Ishikawa (cell line): Measurements from ENCODE around the gene IQSEC3.

ENCODE experiments used
- CEBPB ChIP-seq: IDR thresholded peaks from 2 replicates; pipeline ENCODE4 v1.6.1; 2012
- CREB1 ChIP-seq: IDR thresholded peaks from 2 replicates; pipeline ENCODE4 v1.6.1; 2012; ENCODE audit warnings: low read depth
- EGR1 ChIP-seq: IDR thresholded peaks from 2 replicates; pipeline ENCODE4 v1.6.1; 2012
- EP300 ChIP-seq: IDR thresholded peaks from 2 replicates; pipeline ENCODE4 v1.6.1; 2012; ENCODE audit warnings: borderline replicate concordance
- FOXM1 ChIP-seq: IDR thresholded peaks from 2 replicates; pipeline ENCODE4 v1.6.1; 2012; ENCODE audit warnings: low read depth, borderline replicate concordance
- NFIC ChIP-seq: IDR thresholded peaks from 2 replicates; pipeline ENCODE4 v1.6.1; 2012
- RAD21 ChIP-seq: IDR thresholded peaks from 2 replicates; pipeline ENCODE4 v1.6.1; 2012; ENCODE audit warnings: low read depth
- TAF1 ChIP-seq: IDR thresholded peaks from 2 replicates; pipeline ENCODE4 v1.6.1; 2012; ENCODE audit warnings: low read depth, mild to moderate bottlenecking
- TCF12 ChIP-seq: IDR thresholded peaks from 2 replicates; pipeline ENCODE4 v1.6.1; 2012; ENCODE audit warnings: low read depth
- TEAD4 ChIP-seq: IDR thresholded peaks from 2 replicates; pipeline ENCODE4 v1.6.1; 2012
- YY1 ChIP-seq: IDR thresholded peaks from 2 replicates; pipeline ENCODE4 v1.6.1; 2012; ENCODE audit warnings: low read depth
- ZBTB7A ChIP-seq: IDR thresholded peaks from 2 replicates; pipeline ENCODE4 v1.6.1; 2012; ENCODE audit warnings: low read depth
- TF ChIP-seq, protein P1 (sequence below): IDR thresholded peaks from 2 replicates; pipeline ENCODE4 v1.6.1; 2012
- TF ChIP-seq, protein P2 (sequence below): IDR thresholded peaks from 2 replicates; pipeline ENCODE4 v1.6.1; 2012; ENCODE audit warnings: low read depth, mild to moderate bottlenecking
- TF ChIP-seq, protein P3 (sequence below): IDR thresholded peaks from 2 replicates; pipeline ENCODE4 v1.6.1; 2012

The IQSEC3 gene

DNA sequence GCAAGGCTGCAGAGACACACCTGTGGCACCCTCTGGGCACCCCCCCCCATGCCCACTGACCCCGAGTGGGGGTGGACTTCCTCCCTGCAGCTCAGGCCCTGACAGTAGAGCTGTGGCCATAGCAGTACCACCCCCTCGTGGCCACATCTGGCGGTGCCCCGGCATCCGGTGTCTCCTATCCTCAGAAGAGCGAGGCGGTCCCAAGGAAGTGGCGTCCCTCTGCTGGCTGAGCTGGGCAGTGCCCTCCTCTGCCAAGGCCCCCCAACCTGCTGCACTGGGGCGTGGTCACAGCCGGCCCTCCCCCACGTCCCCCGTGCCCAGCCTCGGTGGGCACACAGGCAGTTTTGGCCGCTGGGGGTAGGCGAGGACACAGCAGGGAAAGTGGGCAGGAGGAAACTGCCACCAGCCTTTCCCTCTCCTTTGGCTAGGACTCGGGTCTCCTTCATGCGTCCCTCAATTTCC lies 153.4 kb downstream of the IQSEC3 start:
- TF ChIP-seq TEAD4, result peak; percentile 62; the same call in 1 of the 2 replicates
- TF ChIP-seq ZBTB7A, result peak; percentile 68; the same call in 1 of the 2 replicates
- no peak for TF ChIP-seq CEBPB
- peak; percentile 72 for TF ChIP-seq TCF12
- TF ChIP-seq CREB1, result no peak
- no peak; the same call in none of the 2 replicates for TF ChIP-seq YY1
- TF ChIP-seq, protein P1, sequence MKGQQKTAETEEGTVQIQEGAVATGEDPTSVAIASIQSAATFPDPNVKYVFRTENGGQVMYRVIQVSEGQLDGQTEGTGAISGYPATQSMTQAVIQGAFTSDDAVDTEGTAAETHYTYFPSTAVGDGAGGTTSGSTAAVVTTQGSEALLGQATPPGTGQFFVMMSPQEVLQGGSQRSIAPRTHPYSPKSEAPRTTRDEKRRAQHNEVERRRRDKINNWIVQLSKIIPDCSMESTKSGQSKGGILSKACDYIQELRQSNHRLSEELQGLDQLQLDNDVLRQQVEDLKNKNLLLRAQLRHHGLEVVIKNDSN, result no peak
- 0 out of 2 replicates have a peak, but pooled peaks have one; percentile 4 for TF ChIP-seq NFIC
- no peak for TF ChIP-seq FOXM1
- TF ChIP-seq TAF1, result peak; percentile 37; the same call in 1 of the 2 replicates
- TF ChIP-seq, protein P2, sequence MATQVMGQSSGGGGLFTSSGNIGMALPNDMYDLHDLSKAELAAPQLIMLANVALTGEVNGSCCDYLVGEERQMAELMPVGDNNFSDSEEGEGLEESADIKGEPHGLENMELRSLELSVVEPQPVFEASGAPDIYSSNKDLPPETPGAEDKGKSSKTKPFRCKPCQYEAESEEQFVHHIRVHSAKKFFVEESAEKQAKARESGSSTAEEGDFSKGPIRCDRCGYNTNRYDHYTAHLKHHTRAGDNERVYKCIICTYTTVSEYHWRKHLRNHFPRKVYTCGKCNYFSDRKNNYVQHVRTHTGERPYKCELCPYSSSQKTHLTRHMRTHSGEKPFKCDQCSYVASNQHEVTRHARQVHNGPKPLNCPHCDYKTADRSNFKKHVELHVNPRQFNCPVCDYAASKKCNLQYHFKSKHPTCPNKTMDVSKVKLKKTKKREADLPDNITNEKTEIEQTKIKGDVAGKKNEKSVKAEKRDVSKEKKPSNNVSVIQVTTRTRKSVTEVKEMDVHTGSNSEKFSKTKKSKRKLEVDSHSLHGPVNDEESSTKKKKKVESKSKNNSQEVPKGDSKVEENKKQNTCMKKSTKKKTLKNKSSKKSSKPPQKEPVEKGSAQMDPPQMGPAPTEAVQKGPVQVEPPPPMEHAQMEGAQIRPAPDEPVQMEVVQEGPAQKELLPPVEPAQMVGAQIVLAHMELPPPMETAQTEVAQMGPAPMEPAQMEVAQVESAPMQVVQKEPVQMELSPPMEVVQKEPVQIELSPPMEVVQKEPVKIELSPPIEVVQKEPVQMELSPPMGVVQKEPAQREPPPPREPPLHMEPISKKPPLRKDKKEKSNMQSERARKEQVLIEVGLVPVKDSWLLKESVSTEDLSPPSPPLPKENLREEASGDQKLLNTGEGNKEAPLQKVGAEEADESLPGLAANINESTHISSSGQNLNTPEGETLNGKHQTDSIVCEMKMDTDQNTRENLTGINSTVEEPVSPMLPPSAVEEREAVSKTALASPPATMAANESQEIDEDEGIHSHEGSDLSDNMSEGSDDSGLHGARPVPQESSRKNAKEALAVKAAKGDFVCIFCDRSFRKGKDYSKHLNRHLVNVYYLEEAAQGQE, result no peak
- TF ChIP-seq RAD21, result peak; percentile 99
- TF ChIP-seq, protein P3, sequence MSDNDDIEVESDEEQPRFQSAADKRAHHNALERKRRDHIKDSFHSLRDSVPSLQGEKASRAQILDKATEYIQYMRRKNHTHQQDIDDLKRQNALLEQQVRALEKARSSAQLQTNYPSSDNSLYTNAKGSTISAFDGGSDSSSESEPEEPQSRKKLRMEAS, result peak; percentile 61; the same call in 1 of the 2 replicates
- TF ChIP-seq EP300, result peak; percentile 37; the same call in 1 of the 2 replicates
- TF ChIP-seq EGR1, result no peak; the same call in 1 of the 2 replicates

DNA sequence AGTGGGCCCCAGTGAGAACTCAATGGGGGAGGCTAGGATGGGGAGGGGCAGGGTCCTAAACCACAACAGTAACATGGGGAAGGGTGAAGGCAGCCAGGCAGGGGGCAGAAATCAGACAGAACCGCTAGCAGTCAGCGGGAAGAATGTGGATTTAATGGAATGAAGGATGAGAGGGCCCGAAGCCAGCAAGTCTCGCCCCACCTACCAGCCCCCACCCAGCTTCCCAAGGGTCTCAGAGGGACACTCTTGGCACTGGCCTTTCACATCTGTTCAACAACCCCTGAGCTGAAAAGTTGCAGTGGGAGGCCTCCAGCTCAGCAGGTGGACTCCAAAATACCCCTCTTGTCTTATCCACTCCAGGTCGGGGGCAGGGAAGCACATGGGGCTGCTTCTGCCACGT lies 153.9 kb downstream of the IQSEC3 start:
- TF ChIP-seq FOXM1 (no peak), ZBTB7A (no peak), EP300 (no peak), CEBPB (no peak), RAD21 (no peak), NFIC (no peak), TEAD4 (no peak), TAF1 (no peak), EGR1 (no peak), TCF12 (no peak), CREB1 (no peak), YY1 (no peak)
- TF ChIP-seq, protein P1, result no peak
- TF ChIP-seq, protein P3, result no peak
- TF ChIP-seq, protein P2, result no peak

DNA sequence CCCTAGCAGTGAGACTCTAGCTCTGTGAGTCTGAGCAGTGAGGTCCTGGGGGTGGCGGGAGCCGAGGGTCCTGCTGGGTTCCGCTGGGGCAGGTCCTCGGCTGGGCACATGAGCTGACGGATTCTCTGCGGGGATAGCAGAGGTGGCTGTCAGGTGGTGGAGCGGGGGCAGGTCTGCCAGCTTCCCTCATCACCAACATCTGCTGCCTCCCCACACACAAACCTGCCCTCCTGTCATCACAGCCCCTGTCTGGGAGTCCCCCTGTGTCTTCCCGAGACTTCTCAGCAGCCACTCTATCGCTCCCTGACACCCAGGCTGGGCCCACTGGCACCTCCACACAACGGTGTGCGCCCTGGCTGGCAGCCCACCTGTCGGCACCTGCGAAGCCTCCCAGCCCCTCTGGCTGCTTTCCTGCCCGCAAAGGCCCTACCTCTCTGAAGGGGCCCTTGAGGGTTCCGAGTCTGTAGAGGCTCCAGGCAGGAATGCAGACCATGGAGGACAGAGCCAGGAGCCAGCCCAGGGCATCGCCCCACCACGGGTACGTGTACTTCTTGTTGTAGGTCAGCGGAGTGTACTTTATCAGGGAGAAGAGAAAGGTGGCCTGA lies 154.5 kb downstream of the IQSEC3 start:
- TF ChIP-seq EGR1, result no peak
- TF ChIP-seq TAF1, result no peak
- TF ChIP-seq, protein P3, result no peak
- TF ChIP-seq TCF12, result no peak
- TF ChIP-seq NFIC, result no peak
- no peak for TF ChIP-seq CEBPB
- TF ChIP-seq EP300, result no peak
- TF ChIP-seq RAD21, result no peak
- no peak for TF ChIP-seq YY1
- TF ChIP-seq CREB1, result no peak

DNA sequence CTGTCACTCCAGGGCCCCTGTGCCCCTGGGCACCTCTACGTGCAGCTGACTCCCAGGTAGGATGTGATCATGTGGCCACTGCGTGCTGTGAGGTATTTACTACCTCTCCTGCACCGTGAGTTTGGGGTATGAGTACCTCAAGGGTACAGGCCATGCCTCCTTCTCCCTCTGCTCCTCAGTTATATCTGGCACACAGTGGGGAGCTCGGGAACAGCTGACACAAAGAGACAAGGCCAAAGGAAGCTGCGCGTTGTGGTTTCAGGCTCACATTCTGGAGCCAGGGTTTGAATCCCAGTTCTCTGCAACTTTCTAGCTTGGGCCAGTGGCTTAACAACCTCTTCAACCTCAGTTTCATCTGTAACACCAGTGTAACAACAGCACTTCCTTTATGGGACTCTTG lies 155.2 kb downstream of the IQSEC3 start:
- TF ChIP-seq ZBTB7A (no peak), YY1 (no peak), NFIC (no peak), FOXM1 (no peak), CREB1 (no peak), CEBPB (no peak), RAD21 (no peak), TAF1 (no peak), EP300 (no peak), EGR1 (no peak), TEAD4 (no peak), TCF12 (no peak)
- TF ChIP-seq, protein P1, result no peak
- TF ChIP-seq, protein P3, result no peak
- TF ChIP-seq, protein P2, result no peak
